ENCODE data around the gene C1QTNF4.

The C1QTNF4 gene

DNA sequence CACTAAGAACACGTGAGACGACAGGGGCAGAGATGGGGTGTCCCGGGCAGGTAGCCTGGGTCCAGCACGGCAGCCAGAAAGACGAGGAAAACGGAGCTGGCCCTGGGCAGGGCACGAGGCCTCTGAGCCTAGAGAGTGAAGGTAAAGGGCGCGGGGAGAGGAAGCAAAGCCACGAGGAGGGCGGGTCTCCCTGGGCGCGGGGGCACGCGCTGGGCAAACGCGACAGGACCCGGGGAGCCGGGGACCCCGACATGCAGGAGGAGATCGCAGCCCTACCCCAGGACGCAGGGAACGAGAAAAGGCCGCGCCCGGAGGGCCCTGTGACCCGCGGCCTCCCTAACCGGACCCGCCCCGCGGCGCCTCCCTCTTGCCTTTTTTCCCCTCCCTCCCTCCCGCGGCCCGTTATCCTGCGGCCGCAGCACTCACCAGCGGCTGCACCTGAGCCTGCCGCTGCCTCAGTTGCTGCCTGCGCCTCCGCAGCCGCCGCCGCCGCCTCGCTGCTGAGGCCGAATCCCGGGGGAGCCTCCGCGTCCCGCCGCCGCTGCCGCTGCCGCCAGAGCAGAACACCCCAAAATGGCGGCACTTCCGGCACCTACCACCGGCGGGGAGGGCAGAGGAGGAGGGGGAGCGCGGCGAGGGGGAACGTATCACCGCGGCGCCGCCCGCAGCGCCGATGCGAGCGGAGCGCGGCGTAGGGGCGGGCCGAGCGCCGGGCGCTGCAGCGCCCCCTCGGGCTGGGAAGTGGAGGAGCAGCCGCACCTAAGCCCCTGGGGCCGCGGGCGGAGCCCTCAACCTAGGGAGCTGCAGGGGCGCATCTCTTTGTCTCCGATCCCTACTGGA is 41.4 kb downstream of the C1QTNF4 start, which contains the start of gene CELF1:
TSS of gene CELF1 (minus strand) at position 567 of the 840 bp plus-strand sequence. CDS start 53,609 bp downstream, outside the sequence.
- peak within 1 kb of the TSS; percentile 92 for H3K4me2 ChIP-seq (ENCODE audit: low read length)

DNA sequence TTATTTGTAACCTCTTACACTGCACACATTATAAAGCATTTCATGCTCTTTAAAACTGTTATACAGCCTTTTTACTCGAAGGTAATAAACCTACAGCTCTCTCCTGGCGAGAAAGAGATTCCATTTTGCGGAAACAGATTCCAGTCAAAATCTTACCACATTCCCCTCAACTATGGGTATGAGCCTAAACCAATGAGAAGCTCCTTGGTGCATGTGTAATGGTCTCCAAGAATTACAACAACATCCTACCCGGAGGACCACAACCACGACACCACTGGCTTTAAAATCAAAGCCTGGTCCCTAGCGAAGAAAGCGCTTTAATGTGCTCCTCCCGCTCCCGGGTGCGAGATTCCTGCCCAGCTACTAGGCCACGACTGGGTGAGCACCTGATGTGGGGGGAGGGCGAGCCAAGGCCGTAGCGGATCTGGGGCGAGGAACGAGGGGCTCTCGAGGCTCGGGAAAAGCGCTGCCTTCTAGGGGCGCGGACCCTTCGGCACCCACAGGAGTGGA is 42.1 kb downstream of the C1QTNF4 start:
- Histone ChIP-seq H3F3A (ENCODE audit: insufficient read depth, low read length) (peaks cover 8% of the 10 kb centered on the region; the same call in 1 of the 2 replicates), H3K4me3 (ENCODE audit: low read depth, low read length, poor library complexity, severe bottlenecking) (peak overlapping the region; percentile 97), H3K9ac (ENCODE audit: low read length) (peak overlapping the region; percentile 96), H3K4me2 (ENCODE audit: low read length) (peak overlapping the region; percentile 77), H4K20me1 (ENCODE audit: insufficient read depth, low read length) (no peaks in the 10 kb centered on the region), H3K27ac (ENCODE audit: low read depth, low read length, poor library complexity, severe bottlenecking) (peak overlapping the region; percentile 71), H2AFZ (ENCODE audit: low read length) (no peak overlapping the region), H3K79me2 (ENCODE audit: insufficient read depth, low read length) (peaks cover 55% of the 10 kb centered on the region), H3K4me1 (ENCODE audit: insufficient read depth, low read length, severe bottlenecking) (peaks cover 37% of the 10 kb centered on the region), H3K9me2 (ENCODE audit: low read depth, low read length) (no peaks in the 10 kb centered on the region), H3K36me3 (ENCODE audit: insufficient read depth, low read length) (peaks cover 12% of the 10 kb centered on the region; the same call in 1 of the 2 replicates), H3K27me3 (ENCODE audit: insufficient read depth, low read length) (no peaks in the 10 kb centered on the region), H3K9me3 (ENCODE audit: low read length) (no peaks in the 10 kb centered on the region)
- TF ChIP-seq EZH2 (IDR thresholded peaks at IDR 0.05; ENCODE audit: borderline replicate concordance, low read length), result no peak
- TF ChIP-seq, protein P1, sequence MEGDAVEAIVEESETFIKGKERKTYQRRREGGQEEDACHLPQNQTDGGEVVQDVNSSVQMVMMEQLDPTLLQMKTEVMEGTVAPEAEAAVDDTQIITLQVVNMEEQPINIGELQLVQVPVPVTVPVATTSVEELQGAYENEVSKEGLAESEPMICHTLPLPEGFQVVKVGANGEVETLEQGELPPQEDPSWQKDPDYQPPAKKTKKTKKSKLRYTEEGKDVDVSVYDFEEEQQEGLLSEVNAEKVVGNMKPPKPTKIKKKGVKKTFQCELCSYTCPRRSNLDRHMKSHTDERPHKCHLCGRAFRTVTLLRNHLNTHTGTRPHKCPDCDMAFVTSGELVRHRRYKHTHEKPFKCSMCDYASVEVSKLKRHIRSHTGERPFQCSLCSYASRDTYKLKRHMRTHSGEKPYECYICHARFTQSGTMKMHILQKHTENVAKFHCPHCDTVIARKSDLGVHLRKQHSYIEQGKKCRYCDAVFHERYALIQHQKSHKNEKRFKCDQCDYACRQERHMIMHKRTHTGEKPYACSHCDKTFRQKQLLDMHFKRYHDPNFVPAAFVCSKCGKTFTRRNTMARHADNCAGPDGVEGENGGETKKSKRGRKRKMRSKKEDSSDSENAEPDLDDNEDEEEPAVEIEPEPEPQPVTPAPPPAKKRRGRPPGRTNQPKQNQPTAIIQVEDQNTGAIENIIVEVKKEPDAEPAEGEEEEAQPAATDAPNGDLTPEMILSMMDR (IDR thresholded peaks at IDR 0.05; ENCODE audit: low read length), result no peak

More for the DNA sequence above, 41.4 kb downstream of the C1QTNF4 start, which contains the start of gene CELF1:
- Histone ChIP-seq H3K27me3 (ENCODE audit: insufficient read depth, low read length) (no peaks in the 10 kb centered on the region), H3F3A (ENCODE audit: insufficient read depth, low read length) (peaks cover 8% of the 10 kb centered on the region; the same call in 1 of the 2 replicates), H3K9ac (ENCODE audit: low read length) (peak within 1 kb of the TSS; percentile 96), H3K9me3 (ENCODE audit: low read length) (no peaks in the 10 kb centered on the region), H3K9me2 (ENCODE audit: low read depth, low read length) (no peaks in the 10 kb centered on the region), H2AFZ (ENCODE audit: low read length) (peak within 1 kb of the TSS; percentile 66; the same call in 1 of the 2 replicates), H3K36me3 (ENCODE audit: insufficient read depth, low read length) (peaks cover 9% of the 10 kb centered on the region; the same call in 1 of the 2 replicates), H3K4me3 (ENCODE audit: low read depth, low read length, poor library complexity, severe bottlenecking) (peak within 1 kb of the TSS; percentile 97), H3K4me1 (ENCODE audit: insufficient read depth, low read length, severe bottlenecking) (peaks cover 37% of the 10 kb centered on the region), H3K27ac (ENCODE audit: low read depth, low read length, poor library complexity, severe bottlenecking) (peak within 1 kb of the TSS; percentile 71), H3K79me2 (ENCODE audit: insufficient read depth, low read length) (peaks cover 49% of the 10 kb centered on the region), H4K20me1 (ENCODE audit: insufficient read depth, low read length) (no peaks in the 10 kb centered on the region)
- no peak for TF ChIP-seq EZH2 (IDR thresholded peaks at IDR 0.05; ENCODE audit: borderline replicate concordance, low read length)
- TF ChIP-seq, protein P1 (IDR thresholded peaks at IDR 0.05; ENCODE audit: low read length), result peak; percentile 73

DNA sequence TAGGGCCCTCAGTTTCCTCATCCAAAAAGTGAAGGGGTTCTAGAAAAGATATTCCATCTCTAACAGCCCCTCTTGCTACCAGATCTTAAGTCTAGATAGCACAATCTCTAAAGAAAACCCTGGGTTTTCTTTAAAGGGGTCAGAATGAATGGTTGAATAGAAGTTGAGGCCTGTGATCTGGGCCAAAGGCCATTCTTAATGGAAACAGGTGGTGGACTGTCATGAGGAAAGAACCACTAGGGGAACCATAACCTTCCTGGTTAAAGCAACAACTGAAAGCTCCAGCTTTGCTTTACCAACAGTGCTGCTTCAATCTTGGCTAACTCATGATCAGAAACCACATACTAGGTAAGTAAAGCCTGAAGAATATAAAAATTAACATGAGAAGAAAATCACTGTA is 43.1 kb downstream of the C1QTNF4 start:
- peak overlapping the region; percentile 96 for H3K9ac ChIP-seq (ENCODE audit: low read length)
- peaks cover 65% of the 10 kb centered on the region for H3K79me2 ChIP-seq (ENCODE audit: insufficient read depth, low read length)
- H3F3A ChIP-seq (ENCODE audit: insufficient read depth, low read length), result peaks cover 8% of the 10 kb centered on the region; the same call in 1 of the 2 replicates
- no peak overlapping the region for H2AFZ ChIP-seq (ENCODE audit: low read length)
- TF ChIP-seq, protein P1 (IDR thresholded peaks at IDR 0.05; ENCODE audit: low read length), result peak; percentile 50; the same call in 1 of the 2 replicates
- no peak for TF ChIP-seq EZH2 (IDR thresholded peaks at IDR 0.05; ENCODE audit: borderline replicate concordance, low read length)
- H3K27me3 ChIP-seq (ENCODE audit: insufficient read depth, low read length), result no peaks in the 10 kb centered on the region
- peaks cover 37% of the 10 kb centered on the region for H3K4me1 ChIP-seq (ENCODE audit: insufficient read depth, low read length, severe bottlenecking)
- peak overlapping the region; percentile 77 for H3K4me2 ChIP-seq (ENCODE audit: low read length)
- no peaks in the 10 kb centered on the region for H3K9me3 ChIP-seq (ENCODE audit: low read length)
- peaks cover 12% of the 10 kb centered on the region; the same call in 1 of the 2 replicates for H3K36me3 ChIP-seq (ENCODE audit: insufficient read depth, low read length)
- peak overlapping the region; percentile 97 for H3K4me3 ChIP-seq (ENCODE audit: low read depth, low read length, poor library complexity, severe bottlenecking)
- H3K9me2 ChIP-seq (ENCODE audit: low read depth, low read length), result no peaks in the 10 kb centered on the region
- no peaks in the 10 kb centered on the region for H4K20me1 ChIP-seq (ENCODE audit: insufficient read depth, low read length)
- H3K27ac ChIP-seq (ENCODE audit: low read depth, low read length, poor library complexity, severe bottlenecking), result peak overlapping the region; percentile 71
